HG03196 (cell line): Measurements from ENCODE around the gene GABRB2.
A peak's percentile ranks its signal among the peaks of the same experiment; 100 is the strongest.

Source experiments
- ATAC-seq: cut with Tn5 transposase; IDR thresholded peaks from one replicate; pipeline ENCODE4 v1.9.1; 2021; ENCODE audit not compliant: unreplicated experiment

The GABRB2 gene

GRCh38 chr5:161391724-161392123 lies 154.8 kb downstream of the GABRB2 start:
- ATAC-seq = no peak

DNA sequence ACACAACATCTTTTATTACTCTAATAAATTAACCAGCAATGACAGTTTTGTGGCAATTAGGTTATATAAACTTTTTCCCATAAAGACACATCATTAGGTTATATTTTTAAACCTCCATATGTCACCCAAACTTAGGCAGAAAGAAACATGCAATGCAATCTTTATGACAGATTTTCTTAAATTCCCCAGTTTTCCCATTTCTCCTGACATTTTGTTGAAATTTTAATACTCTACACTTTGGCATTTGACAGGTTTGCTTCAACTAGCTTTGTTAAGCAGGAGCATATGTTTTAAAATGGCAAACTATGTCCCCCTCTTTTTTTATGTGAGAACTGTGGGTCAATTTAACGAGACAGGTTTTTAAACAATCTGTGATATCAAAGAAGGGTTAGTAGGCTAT lies 155.5 kb downstream of the GABRB2 start:
- ATAC-seq = no peak

GRCh38 chr5:161387121-161387520 lies 159.4 kb downstream of the GABRB2 start:
- ATAC-seq = no peak

- no peak for ATAC-seq
These were observed 161.5 kb downstream of the GABRB2 start for GRCh38 chr5:161385027-161385426.

- no peak for ATAC-seq
These were observed 163.8 kb downstream of the GABRB2 start for GRCh38 chr5:161382685-161383084.

DNA sequence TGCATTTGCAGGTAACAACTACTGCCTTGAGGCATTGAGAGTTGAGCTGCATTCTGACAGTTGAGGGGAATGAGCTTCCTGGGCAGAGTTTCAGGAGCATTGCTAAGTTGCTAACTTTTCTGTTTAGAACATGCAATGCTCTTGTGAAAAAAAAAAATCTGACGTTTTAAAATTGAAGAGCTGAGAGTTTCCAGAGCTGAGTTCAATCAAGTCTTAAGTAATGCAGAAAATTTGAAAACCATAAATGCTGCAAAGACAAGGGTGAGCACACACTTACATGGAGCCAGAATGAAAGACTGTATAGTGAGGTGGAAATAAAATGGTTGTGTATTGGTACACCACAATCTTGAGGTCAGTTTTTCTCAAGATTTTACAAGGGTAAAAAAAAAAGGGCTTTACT lies 166.0 kb downstream of the GABRB2 start:
- ATAC-seq = no peak

DNA sequence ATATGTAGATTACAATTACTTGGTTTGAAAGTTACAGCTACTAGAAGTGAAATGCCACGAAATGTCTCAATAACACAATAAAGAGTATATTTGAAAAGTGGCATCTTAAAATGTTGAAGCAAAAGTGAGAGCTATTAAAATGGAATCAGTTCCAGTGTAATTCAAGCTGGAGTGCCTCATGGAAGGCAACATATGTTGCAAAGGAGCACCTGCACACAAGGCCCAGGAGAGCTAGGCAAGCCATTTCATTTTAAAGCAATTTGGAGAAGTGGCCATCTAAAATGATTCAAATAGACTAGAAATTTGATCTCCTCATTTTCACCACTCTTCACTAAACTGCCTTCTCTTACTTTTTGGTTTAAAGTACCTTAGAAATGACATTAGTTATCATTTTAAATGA lies 167.8 kb downstream of the GABRB2 start:
- no peak for ATAC-seq

DNA sequence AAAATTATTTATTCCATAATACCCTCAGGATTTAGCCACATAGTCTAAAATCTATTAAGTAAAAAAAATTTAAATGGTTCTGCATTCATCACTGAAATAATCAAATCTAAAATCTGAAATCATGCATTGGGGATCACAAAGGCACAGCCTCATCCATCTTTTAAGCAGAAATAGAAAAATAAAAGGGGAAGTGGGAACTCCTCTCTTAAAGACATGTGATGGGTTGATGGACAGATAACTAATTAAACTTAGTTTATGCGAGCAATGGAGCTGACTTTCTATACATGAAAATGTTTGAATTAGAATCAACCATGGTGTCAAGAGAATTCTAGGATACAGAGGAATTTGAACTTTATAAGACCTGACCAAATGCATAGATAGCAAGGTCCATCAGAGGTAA lies 170.5 kb downstream of the GABRB2 start:
- no peak for ATAC-seq

GRCh38 chr5:161373345-161373707 lies 173.2 kb downstream of the GABRB2 start:
- ATAC-seq = peak; percentile 19

DNA sequence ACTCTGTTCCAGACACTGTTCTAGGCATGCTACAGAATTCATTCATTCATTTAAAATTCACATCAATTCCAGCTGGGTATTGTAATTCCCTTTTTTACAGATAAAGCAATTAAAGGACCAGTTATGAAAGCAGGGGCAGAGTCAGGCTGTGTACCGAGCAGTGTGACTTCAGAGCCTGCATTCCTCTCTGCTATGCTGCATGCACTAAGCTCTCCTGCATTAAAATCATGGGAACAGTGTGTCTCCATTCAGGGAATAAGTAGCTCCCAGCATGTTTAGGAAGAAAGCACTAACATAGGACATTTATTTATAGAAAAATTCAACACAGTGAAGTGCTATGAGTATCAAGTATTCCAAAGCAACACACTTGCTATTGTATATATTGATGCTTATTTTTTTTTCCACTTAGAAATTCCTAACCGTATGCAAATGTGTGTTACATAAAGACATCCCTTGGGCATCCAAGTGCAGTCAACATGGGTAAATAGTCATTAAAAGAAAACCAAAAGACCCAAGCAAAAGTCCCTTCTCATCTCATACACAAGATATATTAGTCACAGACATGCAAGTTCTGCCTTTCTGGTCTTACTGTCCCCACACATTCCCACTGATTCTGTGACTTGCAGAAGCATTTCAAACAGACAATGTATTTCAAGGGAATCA lies 173.7 kb downstream of the GABRB2 start:
- ATAC-seq = peak; percentile 63

- ATAC-seq = no peak
These were observed 177.5 kb downstream of the GABRB2 start for GRCh38 chr5:161369022-161369421.

DNA sequence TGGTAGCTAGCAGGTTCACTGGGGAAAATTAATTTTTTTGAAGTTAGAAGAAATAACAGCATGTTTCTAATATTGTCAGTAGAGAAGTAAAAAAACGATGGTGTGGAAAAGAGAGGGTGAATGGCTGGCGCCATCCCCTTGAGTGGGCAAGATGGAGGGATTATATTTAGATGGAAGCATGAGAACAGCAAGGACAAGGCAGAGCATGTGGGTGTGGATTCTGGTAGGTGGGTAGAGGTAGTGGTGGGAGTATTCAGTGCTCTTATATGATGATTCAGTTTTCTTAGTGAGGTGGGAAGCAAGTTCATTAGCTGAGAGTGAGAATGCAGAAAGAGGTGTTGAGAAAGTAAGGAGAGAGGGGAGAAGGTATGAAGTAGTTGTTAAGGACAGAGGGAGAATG lies 188.1 kb downstream of the GABRB2 start:
- ATAC-seq = no peak

DNA sequence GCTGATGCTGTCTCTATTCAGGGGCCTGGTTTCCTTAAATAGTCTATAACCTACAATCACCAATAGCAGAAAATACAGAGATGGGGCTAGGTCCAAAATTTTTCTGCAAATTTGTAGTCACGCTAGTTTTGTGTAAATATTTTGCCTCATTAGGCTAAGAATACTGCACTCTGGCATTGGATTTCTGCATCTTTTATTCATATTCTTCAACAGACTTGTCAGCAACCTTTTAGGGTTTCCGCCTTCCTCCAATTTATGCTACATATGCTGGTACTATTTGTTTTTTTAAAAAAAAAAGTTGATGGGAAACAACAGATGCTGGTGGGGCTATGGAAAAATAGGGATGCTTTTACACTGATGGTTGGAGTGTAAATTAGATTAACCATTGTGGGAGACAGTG lies 202.3 kb downstream of the GABRB2 start:
- no peak for ATAC-seq

DNA sequence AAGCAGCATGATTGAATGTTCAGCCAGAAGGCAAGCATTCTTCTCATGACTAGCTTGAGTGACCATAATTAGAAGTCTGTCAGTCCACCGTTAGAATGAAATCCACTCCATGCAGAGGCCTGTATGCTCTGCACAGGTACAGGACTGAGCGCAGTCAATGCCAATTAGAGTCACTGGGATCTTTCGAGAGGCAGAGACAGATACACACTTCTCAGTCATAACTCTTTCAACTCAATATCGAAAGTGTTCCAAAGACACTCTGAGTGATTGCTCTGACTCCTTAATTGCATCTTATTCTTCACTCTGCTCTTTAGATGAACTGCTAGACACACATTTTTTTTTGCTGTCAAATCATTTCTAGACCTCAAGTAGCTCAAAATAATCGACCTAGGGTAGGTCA lies 203.6 kb downstream of the GABRB2 start:
- no peak for ATAC-seq

DNA sequence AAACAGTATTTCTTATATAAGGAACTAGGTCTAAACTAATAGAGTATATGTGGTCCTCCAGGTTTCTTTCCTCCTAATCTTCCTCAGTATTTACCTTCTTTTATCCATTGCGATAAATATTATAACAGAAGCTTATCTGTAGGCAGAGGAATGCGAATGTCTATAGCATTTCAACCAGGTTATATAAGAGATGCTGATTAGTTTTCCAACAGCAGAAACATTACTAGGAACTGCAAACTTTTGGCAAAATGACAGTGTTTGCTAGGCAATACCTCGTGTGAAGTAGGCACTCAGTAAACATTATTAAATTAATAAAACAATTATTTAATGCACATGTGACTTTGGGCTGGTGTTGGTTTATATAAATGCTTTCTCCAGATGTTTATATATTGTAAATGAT lies 206.5 kb downstream of the GABRB2 start:
- ATAC-seq = no peak

GRCh38 chr5:161333194-161333880 lies 213.2 kb downstream of the GABRB2 start:
- no peak for ATAC-seq

- no peak for ATAC-seq
These were observed 214.2 kb downstream of the GABRB2 start for GRCh38 chr5:161332343-161332742.

- no peak for ATAC-seq
These were observed 232.5 kb downstream of the GABRB2 start for GRCh38 chr5:161314033-161314432.

GRCh38 chr5:161312882-161313281 lies 233.6 kb downstream of the GABRB2 start:
- no peak for ATAC-seq

DNA sequence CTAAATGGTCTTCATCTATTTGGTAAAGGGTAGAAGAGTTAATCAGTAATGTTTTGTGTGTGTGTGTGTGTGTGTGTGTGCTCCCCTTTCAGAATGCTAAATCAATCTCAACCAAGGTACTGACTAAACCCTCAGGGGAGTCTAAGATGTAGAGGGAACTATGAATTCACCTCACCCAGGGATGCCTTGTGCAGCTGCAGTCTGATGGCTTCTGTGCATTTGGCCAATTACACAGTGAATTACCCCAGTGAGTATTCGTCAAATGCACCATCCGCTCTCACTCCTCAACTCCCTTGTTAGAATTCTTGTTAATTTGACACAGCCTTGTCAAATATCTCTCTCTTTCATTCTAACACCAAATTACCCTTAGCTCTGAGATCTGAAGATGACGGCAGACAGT lies 234.6 kb downstream of the GABRB2 start:
- peak; percentile 59 for ATAC-seq

DNA sequence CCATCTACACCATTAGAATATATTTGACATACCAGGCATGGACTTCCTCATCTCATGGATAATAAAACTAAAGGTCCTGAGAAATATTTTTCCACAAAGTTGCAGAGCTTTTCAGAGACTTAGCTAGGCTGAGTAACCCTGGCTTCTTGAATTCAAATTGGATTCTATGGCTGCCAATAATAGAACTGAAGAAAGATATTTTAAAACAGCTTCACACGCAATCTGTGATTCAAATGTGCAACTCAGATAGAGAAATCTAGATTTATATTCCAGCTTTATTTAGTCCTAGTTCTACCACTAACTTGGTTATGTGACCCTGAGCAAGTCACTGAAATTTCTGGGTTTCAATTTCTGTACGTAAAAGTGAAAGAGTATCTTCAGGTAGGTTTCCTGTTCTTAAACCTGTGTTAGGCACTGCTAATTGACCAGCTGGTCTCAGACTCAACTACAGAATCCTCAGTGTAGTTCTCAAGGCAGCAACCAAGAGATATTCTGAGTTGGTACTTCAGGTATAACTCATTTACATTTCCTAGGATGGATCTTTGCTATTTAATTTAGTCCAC lies 235.3 kb downstream of the GABRB2 start:
- ATAC-seq = peak; percentile 94

GRCh38 chr5:161306351-161306995 lies 240.1 kb downstream of the GABRB2 start:
- no peak for ATAC-seq
